Thyroid gland (tissue), 4 donors: ENCODE data around the gene CLP1. TPM values are rescaled to one million over a fixed set of nuclear protein-coding genes. Genes with fewer than 3 reads are reported as not detected.
"Not testable (repeated sequence)": the region's sequence is repeated elsewhere in the genome, so short reads cannot be mapped to it uniquely, and the experiment has no call there.

ENCODE experiments used
- DNase-seq, 2 donors: peaks; one replicate each; pipeline ENCODE4 v3.0.0-alpha.2; 2019
- H3K27ac ChIP-seq, 3 donors: fragments of 200-600 bp; sonication (generic); 1 replicate in 2 of 3; 2 replicates in 1 of 3; pipeline ENCODE4 v1.5.1; 2016 to 2019; ENCODE audit warnings: mild to moderate bottlenecking in 1 of 3, moderate library complexity in 1 of 3
- H3K27me3 ChIP-seq: fragments of 200-600 bp; sonication (generic); one replicate; pipeline ENCODE4 v1.5.1; 2019
- H3K36me3 ChIP-seq, 2 donors: fragments of 200-600 bp; sonication (generic); one replicate each; pipeline ENCODE4 v1.5.1; 2016 to 2019
- H3K4me1 ChIP-seq, 2 donors: fragments of 200-600 bp; sonication (generic); one replicate each; pipeline ENCODE4 v1.5.1; 2017 to 2019
- H3K4me3 ChIP-seq, 3 donors: fragments of 200-600 bp; sonication (generic); replicated peaks in 1 of 3; 1 replicate in 2 of 3; 2 replicates in 1 of 3; pipeline ENCODE4 v1.5.1; 2016; ENCODE audit warnings: mild to moderate bottlenecking in 1 of 3
- H3K9me3 ChIP-seq: fragments of 200-600 bp; sonication (generic); one replicate; pipeline ENCODE4 v1.5.1; 2017
- POLR2A ChIP-seq, 2 donors: fragments of 450-650 bp; IDR thresholded peaks; one replicate each; pipeline ENCODE4 v1.6.1; 2017; ENCODE audit warnings: antibody characterized with exemption in 2 of 2, mild to moderate bottlenecking in 2 of 2, moderate library complexity in 1 of 2
- WGBS, 2 donors: methylation state at CpG; one replicate each; pipeline ENCODE4 v1.1.5; 2017; 5-methylcytosine and 5-hydroxymethylcytosine counted together
- intact Hi-C: fragments of 100-400 bp; cut with DNase I; formaldehyde crosslinking; loops from one replicate; pipeline ENCODE4 v1.15.1; 2023
- total RNA-seq, 4 donors: library from RNA; depleted of rRNA; stranded (reverse); fragments of >200 nt; gene quantifications; one replicate each; pipeline ENCODE4 v1.2.3, GENCODE V29; 2016
- TF ChIP-seq, protein P1 (sequence below), 6 experiments: fragments of 200-600 bp in 3 of 6; fragments of 450-650 bp in 3 of 6; sonication (generic) in 3 of 6; IDR thresholded peaks; one replicate each; pipeline ENCODE4 v1.5.1; 2016 to 2019; ENCODE audit warnings: antibody characterized with exemption in 6 of 6, mild to moderate bottlenecking in 2 of 6, inconsistent platforms in 1 of 6, moderate library complexity in 1 of 6

Gene CLP1
- total RNA-seq, 4 donors from 2014 or later: 10.7 to 15.9 (median 14.1) TPM

DNA sequence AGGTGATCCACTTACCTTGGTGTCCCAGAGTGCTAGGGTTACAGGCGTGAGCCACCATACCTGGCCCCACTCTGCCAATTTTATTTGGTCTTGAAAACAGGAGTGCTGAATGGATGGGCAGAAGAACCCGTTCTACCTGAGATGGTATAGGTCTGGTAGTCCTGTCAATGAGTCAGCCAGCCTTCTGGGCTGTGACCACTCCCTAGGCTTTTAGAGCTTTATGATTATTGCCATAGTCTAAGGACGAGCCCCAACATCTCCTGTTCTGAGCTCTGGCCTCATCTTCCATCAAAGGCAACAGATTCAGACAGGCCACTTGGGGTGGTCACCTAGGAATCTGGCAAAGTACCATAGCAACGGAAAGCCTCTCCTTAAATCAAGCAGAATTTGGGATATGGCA is 21.8 kb downstream of the CLP1 start:
- WGBS, 2 donors: 94 to 95% methylated on average over 4 of the region's 4 CpGs
- no peaks in the 10 kb centered on the region for H3K27me3 ChIP-seq
- DNase-seq: no peak
- TF ChIP-seq, protein P1, sequence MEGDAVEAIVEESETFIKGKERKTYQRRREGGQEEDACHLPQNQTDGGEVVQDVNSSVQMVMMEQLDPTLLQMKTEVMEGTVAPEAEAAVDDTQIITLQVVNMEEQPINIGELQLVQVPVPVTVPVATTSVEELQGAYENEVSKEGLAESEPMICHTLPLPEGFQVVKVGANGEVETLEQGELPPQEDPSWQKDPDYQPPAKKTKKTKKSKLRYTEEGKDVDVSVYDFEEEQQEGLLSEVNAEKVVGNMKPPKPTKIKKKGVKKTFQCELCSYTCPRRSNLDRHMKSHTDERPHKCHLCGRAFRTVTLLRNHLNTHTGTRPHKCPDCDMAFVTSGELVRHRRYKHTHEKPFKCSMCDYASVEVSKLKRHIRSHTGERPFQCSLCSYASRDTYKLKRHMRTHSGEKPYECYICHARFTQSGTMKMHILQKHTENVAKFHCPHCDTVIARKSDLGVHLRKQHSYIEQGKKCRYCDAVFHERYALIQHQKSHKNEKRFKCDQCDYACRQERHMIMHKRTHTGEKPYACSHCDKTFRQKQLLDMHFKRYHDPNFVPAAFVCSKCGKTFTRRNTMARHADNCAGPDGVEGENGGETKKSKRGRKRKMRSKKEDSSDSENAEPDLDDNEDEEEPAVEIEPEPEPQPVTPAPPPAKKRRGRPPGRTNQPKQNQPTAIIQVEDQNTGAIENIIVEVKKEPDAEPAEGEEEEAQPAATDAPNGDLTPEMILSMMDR (IDR thresholded peaks at IDR 0.05): no peak
- no peak for TF ChIP-seq POLR2A (IDR thresholded peaks at IDR 0.05)
- H3K36me3 ChIP-seq: peaks cover 11 to 13% of the 10 kb centered on the region in 2 donors
- intact Hi-C loops: loop anchor here (5.0 kb wide), 1 partner anchor 33 kb away; the partner anchor contains the start of genes MED19 and TMX2
- H3K4me1 ChIP-seq: peaks cover 20 to 31% of the 10 kb centered on the region in 2 donors
- H3K4me3 ChIP-seq: no peak overlapping the region
- no peak overlapping the region for H3K27ac ChIP-seq
- no peaks in the 10 kb centered on the region for H3K9me3 ChIP-seq

- WGBS, 2 donors: 71 to 81% methylated on average over 2 of the region's 2 CpGs
- Histone ChIP-seq H3K27ac (no peak overlapping the region), H3K27me3 (no peaks in the 10 kb centered on the region), H3K4me3 (no peak overlapping the region), H3K36me3 (peaks cover 19 to 23% of the 10 kb centered on the region in 2 donors), H3K9me3 (no peaks in the 10 kb centered on the region), H3K4me1 (peaks cover 9 to 20% of the 10 kb centered on the region in 2 donors)
- no peak for TF ChIP-seq POLR2A (IDR thresholded peaks at IDR 0.05)
- TF ChIP-seq, protein P1 (IDR thresholded peaks at IDR 0.05): no peak
- intact Hi-C loops: no loop called here
- no peak for DNase-seq
Measured at GRCh38 chr11:57680552-57680874, 23.0 kb downstream of the CLP1 start.

GRCh38 chr11:57681168-57681567 is 23.6 kb downstream of the CLP1 start:
- H3K36me3 ChIP-seq: peaks cover 19 to 25% of the 10 kb centered on the region in 2 donors
- TF ChIP-seq POLR2A (IDR thresholded peaks at IDR 0.05): no peak
- TF ChIP-seq, protein P1 (IDR thresholded peaks at IDR 0.05): no peak
- H3K4me1 ChIP-seq: peaks cover 4 to 13% of the 10 kb centered on the region in 2 donors
- no peak overlapping the region for H3K4me3 ChIP-seq
- no peaks in the 10 kb centered on the region for H3K27me3 ChIP-seq
- intact Hi-C loops: no loop called here
- 53 to 77% methylated on average over 1 of the region's 1 CpG for WGBS, 2 donors
- no peak overlapping the region for H3K27ac ChIP-seq
- DNase-seq: no peak
- no peaks in the 10 kb centered on the region for H3K9me3 ChIP-seq

- intact Hi-C loops, H3K4me3 ChIP-seq, H3K27ac ChIP-seq, H3K4me1 ChIP-seq, H3K9me3 ChIP-seq, DNase-seq, H3K27me3 ChIP-seq: not testable (repeated sequence)
- WGBS, 2 donors: 96 to 99% methylated on average over 5 of the region's 5 CpGs
- H3K36me3 ChIP-seq: peaks cover 71 to 83% of the 10 kb centered on the region in 2 donors
Measured at GRCh38 chr11:57690474-57690873, 32.9 kb downstream of the CLP1 start.

DNA sequence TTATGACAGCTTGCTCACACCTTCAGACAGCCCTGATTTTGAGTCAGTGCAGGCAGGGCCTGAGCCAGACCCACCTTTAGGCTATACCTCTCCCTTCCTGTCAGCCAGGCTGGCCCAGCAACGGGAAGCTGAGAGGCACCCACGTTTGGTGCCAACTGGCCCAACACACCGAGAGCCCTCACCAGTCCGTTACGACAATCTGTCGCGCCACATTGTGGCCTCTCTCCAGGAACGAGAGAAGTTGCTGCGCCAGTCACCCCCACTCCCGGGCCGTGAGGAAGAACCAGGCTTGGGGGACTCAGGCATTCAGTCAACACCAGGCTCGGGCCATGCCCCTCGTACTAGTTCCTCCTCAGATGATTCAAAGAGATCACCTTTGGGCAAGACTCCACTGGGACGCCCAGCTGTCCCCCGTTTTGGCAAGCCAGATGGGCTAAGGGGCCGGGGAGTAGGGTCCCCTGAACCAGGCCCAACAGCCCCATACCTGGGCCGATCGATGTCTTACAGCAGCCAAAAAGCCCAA is 41.3 kb downstream of the CLP1 start:
- intact Hi-C loops: no loop called here
- Histone ChIP-seq H3K36me3 (peaks cover 63 to 71% of the 10 kb centered on the region in 2 donors), H3K27ac (no peak overlapping the region), H3K4me3 (no peak overlapping the region), H3K4me1 (peaks cover 6 to 8% of the 10 kb centered on the region in 2 donors), H3K27me3 (no peaks in the 10 kb centered on the region), H3K9me3 (no peaks in the 10 kb centered on the region)
- 93 to 96% methylated on average over 15 to 18 of the region's 18 CpGs for WGBS, 2 donors
- no peak for DNase-seq
- TF ChIP-seq, protein P1 (IDR thresholded peaks at IDR 0.05): no peak
- no peak for TF ChIP-seq POLR2A (IDR thresholded peaks at IDR 0.05)
